SKM-1 treated with dmso at 0.1 percent for 144 hours (cell line): ENCODE data around the gene SMARCAL1.
"Not testable (repeated sequence)": the region's sequence is repeated elsewhere in the genome, so short reads cannot be mapped to it uniquely, and the experiment has no call there.

Experiments
- DNase-seq: peaks from one replicate; lab custom pipeline; 2025; ENCODE audit not compliant: unreplicated experiment; lab: John Stamatoyannopoulos, UW

Gene SMARCAL1

GRCh38 chr2:216498379-216499352, 86.4 kb downstream of the SMARCAL1 start, which contains the start of gene RPL37A:
TSS of gene RPL37A (plus strand) at chr2:216498844. CDS start at chr2:216498875, 31 bp downstream.
- peak; percentile 86 for DNase-seq

GRCh38 chr2:216499641-216500218, 87.4 kb downstream of the SMARCAL1 start:
- no peak for DNase-seq

DNA sequence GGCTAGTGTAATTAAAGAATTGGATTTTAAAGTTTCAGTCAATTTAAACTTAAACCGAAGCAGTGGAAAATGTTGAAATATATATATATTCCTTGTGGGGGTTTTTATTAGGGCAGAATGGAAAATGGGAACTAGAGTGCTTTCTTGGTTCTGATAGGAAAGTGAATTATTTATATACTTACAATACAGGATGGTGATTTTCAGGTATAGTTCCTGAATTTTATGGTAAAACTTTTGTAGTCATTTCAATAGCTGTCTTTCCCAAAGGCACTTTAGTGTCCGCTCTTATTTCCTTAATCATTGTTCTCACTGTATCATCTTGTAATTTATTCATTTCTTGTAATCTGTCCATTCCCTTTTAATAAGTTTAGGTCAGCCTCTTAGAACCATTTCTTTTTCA, 88.3 kb downstream of the SMARCAL1 start:
- no peak for DNase-seq

DNA sequence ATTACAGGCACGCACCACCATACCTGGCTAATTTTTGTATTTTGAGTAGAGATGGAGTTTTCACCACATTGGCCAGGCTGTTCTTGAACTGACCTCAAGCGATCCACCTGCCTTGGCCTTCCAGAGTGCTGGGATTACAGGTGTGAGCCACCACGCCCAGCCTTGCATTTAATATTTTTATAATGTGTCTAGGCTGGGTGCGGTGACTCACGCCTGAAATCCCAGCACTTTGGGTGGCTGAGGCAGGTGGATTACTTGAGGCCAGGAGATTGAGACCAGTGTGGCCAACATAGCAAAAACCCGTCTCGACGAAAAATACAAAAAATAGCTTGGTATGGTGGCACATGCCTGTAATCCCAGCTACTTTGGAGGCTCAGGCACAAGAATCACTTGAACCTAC, 89.6 kb downstream of the SMARCAL1 start:
- no peak for DNase-seq

DNA sequence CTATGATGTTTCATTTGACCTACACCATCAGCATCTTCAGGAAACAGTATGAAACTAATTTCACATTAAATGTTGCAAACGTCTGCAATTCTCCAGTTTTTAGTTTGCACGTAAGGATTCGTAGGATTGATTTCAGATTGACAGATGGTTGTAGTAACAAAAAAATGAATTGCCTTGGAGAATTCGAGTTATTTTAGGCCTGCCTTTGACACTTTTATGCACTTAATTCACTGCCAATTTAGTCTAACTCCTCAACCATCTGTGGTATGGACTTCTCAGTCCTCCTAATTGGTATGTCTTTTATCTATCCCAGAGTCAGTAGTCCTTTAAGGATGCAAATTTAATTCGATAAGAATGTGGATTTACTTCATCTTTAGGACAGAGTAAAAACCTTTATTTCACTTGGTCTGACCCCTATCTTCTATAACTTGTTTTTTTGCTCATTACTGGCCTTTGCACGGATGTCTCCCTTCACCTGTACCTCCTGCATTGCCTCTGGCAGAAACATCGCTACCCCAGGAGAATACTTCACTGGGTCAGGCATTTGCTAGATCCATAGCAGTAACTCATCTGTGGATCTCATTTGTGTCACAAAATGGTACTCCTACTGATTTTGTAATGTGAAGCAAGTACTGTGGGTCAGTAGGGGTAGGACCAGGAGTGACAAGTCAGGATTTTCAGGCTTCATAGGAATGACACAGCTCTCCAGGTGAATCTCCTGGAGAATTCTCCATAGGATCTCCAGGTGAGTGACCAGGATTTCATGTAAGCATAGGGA, 90.3 kb downstream of the SMARCAL1 start:
- DNase-seq: no peak

DNA sequence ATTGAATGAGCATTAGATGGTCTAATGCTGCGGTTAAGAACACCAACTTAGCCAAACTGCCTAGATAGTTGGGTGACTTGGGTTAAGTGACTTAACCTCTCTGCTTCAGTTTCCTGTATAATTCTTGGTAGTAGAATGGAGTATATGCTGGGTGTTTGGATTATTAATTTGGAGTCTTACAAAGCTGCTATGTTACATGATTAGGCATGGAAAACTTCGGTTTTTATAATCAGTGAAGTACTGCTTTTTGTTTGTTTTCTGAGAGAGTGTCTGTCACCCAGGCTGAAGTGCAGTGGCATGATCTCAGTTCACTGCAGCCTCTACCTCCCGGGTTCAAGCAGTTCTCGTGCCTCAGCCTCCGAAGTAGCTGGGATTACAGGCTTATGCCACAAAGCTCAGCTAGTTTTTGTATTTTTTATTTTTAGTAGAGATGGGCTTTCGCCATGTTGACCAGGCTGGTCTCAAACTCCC, 90.9 kb downstream of the SMARCAL1 start:
- no peak for DNase-seq

GRCh38 chr2:216503697-216504375, 91.6 kb downstream of the SMARCAL1 start:
- no peak for DNase-seq

DNA sequence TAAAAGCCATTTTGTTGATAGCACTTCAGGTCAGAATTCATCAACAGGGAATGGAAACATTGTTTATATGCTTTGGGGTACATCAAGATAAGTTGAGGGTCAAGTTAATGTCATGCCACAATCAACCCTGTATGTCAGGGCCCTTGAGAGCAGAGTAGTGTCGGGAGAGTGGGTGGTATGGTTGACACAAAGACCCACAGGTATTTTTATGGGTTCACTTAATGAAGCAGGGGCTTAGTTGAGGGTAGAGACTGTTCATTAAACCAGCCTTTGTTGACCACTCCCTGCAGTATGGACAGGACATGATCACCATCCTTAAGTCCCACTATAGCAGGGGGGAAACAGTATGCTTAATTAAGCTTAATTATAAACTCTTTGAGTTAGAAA, 92.1 kb downstream of the SMARCAL1 start:
- no peak for DNase-seq

DNA sequence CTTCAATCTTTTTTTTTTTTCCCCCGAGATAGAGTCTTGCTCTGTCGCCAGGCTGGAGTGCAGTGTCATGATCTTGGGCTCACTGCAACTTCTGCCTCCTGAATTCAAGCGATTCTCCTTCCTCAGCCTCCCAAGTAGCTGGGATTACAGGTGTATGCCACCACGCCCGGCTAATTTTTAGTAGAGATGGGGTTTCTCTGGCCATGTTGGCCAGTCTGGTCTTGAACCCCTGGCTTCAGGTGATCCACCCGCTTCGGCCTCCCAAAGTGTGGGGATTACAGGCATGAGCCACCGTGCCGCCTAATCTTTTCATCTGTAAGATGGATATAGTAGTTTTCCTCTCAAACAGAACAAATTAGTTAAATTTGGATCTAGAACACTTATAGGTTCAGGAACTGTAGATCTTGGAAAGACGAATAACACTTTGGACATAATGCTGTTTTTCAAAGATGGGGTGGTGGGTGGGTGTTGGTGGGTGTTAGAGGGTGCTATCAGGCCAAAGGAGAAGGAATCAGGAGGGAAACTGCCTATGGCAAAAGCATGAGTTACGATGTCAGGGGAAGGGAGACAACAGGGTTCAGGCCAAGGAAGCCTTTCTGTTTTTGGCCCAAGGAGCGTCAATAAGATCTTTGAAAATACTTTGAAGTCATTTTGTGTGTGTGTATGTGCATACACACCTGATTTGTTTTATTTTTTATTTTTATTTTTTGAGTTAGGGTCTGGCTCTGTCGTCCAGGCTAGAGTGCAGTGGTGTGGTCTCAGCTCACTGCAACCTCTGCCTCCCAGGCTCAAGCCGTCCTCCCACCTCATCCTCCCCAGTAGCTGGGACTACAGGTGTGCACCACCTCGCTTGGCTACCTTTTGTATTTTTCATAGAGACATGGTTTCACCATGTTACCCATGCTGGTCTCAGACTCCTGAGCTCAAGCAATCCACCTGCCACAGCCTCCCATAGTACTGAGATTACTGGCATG, 93.1 kb downstream of the SMARCAL1 start:
- DNase-seq: no peak

DNA sequence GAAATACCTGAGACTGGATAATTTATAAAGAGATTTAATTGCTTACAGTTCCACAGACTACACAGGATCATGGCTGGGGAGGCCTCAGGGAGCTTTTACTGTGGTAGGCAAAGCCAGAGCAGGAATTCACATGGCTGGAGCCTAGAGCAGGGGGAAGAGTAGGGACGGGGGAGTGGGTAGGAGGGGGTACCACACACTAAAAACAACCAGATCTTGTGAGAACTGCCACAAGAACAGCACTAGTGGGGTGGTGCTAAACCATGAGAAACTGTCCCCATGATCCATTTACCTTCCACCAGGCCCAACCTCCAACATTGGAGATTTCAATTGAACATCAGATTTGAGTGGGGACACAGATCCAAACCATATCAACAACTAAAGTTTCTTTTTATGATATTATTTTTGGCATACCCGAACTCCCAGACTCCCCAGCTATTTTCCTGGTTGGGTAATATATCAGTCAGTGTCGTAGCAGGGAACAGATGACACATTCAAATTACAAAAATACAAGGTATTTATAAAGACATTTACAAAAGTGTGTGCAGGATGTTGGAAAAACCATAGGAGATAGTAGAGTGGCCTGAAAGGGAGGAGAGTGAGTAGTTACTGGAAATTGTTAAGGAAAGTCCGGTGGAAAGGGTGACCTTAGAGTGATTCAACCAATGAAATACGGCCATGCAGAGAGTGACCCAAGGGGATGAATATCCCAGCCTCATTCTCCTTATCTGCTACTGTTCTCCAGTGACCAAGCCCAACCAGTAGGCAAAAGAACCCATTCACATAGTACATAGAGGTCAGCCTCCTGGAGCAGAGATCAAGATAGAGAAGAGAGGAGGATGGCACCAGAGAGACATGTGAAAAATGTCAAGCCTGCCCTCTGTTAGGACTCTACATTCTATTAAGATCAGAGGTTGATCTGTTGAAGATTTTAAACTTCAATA, 95.2 kb downstream of the SMARCAL1 start:
- no peak for DNase-seq

GRCh38 chr2:216508229-216508628, 95.9 kb downstream of the SMARCAL1 start:
- no peak for DNase-seq

GRCh38 chr2:216516730-216517350, 104.6 kb downstream of the SMARCAL1 start:
- DNase-seq: peak; percentile 65

GRCh38 chr2:216517447-216518225, 105.4 kb downstream of the SMARCAL1 start:
- DNase-seq: no peak

DNA sequence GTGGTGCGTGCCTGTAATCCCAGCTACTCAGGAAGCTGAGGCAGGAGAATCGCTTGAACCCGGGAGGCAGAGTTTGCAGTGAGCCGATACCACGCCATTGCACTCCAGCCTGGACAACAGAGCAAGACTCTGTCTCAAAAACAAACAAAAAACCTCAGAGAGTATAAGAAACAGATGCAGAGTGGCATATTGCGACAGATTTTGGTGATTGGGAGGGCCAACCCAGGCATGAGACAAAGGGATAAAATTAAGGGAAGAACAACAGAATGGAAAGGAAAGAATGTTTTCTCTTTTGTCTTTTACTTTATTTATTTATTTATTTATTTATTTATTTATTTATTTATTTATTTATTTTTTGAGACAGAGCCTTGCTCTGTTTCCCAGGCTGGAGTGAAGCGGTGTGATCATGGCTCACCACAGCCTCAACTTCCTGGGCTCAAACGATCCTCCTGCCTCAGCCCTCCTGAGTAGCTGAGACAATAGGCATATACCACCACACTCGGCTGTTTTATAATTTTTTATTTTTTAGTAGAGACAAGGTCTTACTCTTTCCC, 106.4 kb downstream of the SMARCAL1 start:
- not testable (repeated sequence) for DNase-seq

GRCh38 chr2:216519154-216519762, 107.0 kb downstream of the SMARCAL1 start:
- DNase-seq: peak; percentile 78

GRCh38 chr2:216520112-216520511, 107.8 kb downstream of the SMARCAL1 start:
- DNase-seq: no peak
